Endodermal cell (in vitro differentiated cells): ENCODE measurements around the gene LRRC45. TPM values are rescaled to one million over a fixed set of nuclear protein-coding genes. Genes with fewer than 3 reads are reported as not detected.

ENCODE experiments used
- DNase-seq: peaks from one replicate; pipeline ENCODE4 v3.0.0-alpha.2; 2017
- H3K27ac ChIP-seq: 2 replicates; pipeline ENCODE4 v1.5.1; 2013; ENCODE audit warnings: mild to moderate bottlenecking, low read depth, low read length, moderate library complexity
- H3K27me3 ChIP-seq: 2 replicates; pipeline ENCODE4 v1.6.1; 2013; ENCODE audit warnings: mild to moderate bottlenecking, low read length, moderate library complexity; ENCODE audit not compliant: insufficient read depth, control insufficient read depth, poor library complexity, severe bottlenecking
- H3K36me3 ChIP-seq: 2 replicates; pipeline ENCODE4 v1.7.0; 2013; ENCODE audit warnings: mild to moderate bottlenecking, low read length, moderate library complexity; ENCODE audit not compliant: control insufficient read depth, insufficient read depth
- H3K4me1 ChIP-seq: one replicate; pipeline ENCODE4 v1.7.0; 2013; ENCODE audit warnings: low read length; ENCODE audit not compliant: control insufficient read depth, insufficient read depth
- H3K4me3 ChIP-seq: 2 replicates; pipeline ENCODE4 v1.5.1; 2013; ENCODE audit warnings: mild to moderate bottlenecking, low read length, moderate library complexity
- H3K9ac ChIP-seq: 2 replicates; pipeline ENCODE4 v1.6.1; 2013; ENCODE audit warnings: mild to moderate bottlenecking, low read length, moderate library complexity; ENCODE audit not compliant: poor library complexity, severe bottlenecking; ENCODE audit errors: extremely low read depth
- H3K9me3 ChIP-seq: 2 replicates; pipeline ENCODE4 v1.6.1; 2013; ENCODE audit warnings: mild to moderate bottlenecking, low read length, moderate library complexity; ENCODE audit not compliant: control insufficient read depth
- H3K27ac Mint-ChIP-seq: 2 replicates; pipeline ENCODE4 v1.8.0; 2020; ENCODE audit warnings: mixed read lengths
- H3K27me3 Mint-ChIP-seq: 2 replicates; pipeline ENCODE4 v1.8.0; 2021; ENCODE audit warnings: mild to moderate bottlenecking, mixed read lengths; ENCODE audit not compliant: insufficient read depth
- H3K36me3 Mint-ChIP-seq: 2 replicates; pipeline ENCODE4 v1.8.0; 2020; ENCODE audit warnings: low read depth, mixed read lengths
- H3K4me1 Mint-ChIP-seq: 2 replicates; pipeline ENCODE4 v1.8.0; 2020; ENCODE audit warnings: mixed read lengths
- H3K4me3 Mint-ChIP-seq: 2 replicates; pipeline ENCODE4 v1.8.0; 2020; ENCODE audit warnings: mild to moderate bottlenecking, moderate library complexity, mixed read lengths
- H3K9me3 Mint-ChIP-seq: 2 replicates; pipeline ENCODE4 v1.8.0; 2020; ENCODE audit warnings: mild to moderate bottlenecking, mixed read lengths
- WGBS, 2 experiments: methylation state at CpG; one replicate each; pipeline versions ENCODE4 v1.1.5 to v1.1.7; 2013; ENCODE audit warnings: missing lambda C conversion rate in 2 of 2, mixed read lengths in 1 of 2; ENCODE audit not compliant: insufficient coverage in 1 of 2, insufficient read length in 1 of 2; 5-methylcytosine and 5-hydroxymethylcytosine counted together
- total RNA-seq, 2 donors: library from RNA; stranded (reverse); fragmentation: NEBNext Ultra II Directional in 1 of 2; extraction: Animal tissue kit (Norgen Biotek cat#: 25700) in 1 of 2; gene quantifications; 2 replicates in 1 of 2; 3 replicates in 1 of 2; pipeline ENCODE4 v1.2.1, GENCODE V29; 2021
- TF ChIP-seq, protein P1 (sequence below): fragments of 200-600 bp; sonication (generic); conservative IDR thresholded peaks from 2 replicates; pipeline ENCODE4 v1.5.0; 2021; ENCODE audit warnings: antibody characterized with exemption, mild to moderate bottlenecking

Gene LRRC45
- total RNA-seq, 2 donors from 2014 or later, result 35.1 to 38.9 TPM

DNA sequence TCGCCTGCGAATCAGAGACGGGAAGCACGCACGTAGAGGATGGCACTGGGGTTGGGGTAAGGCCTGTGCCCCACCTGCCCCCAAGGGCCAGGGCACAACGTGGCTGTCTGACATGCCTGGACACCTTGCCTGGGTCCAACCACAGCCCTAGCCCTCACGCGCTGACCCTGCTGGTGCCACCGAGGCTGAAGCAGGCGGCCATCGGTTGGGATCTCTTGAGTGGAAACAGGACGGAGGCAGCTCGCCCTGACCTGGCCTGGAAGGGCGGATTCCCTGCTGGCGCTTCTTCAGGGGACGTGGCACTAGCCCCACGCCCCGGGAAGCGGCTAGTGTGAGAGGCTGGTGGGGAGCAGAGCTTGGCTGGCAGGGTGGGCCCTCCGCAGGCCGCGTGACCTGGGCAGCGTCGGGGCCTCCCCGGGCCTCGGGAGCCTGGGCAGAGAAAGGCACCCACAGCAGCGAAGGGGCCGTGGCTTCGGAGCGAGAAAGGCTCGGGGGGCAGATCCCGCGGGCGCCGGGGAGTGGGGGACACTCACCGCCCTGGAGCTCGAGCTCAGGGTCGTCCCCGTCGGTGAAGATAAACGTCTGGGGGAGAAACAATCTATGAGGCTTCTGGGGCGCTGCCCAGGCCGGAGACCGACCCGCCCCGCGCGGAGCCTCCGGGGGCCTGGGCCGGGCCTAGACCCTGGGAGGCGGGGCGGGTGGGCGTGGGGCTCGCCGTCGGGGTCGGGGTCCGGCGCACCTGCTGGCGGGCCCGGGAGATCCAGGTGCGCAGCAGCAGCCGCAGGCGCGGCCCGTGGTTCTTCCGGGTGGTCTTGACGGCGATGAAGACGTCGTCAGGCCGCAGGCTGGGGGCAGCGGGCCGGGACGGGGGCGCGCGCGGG, 27.9 kb downstream of the LRRC45 start:
- Mint-ChIP-seq H3K4me3 (peak overlapping the region; percentile 78), H3K36me3 (peaks cover 16% of the 10 kb centered on the region), H3K27ac (no peak overlapping the region), H3K4me1 (peaks cover 4% of the 10 kb centered on the region), H3K27me3 (no peaks in the 10 kb centered on the region), H3K9me3 (no peaks in the 10 kb centered on the region)
- H3K4me3 ChIP-seq, result peak overlapping the region; percentile 82
- H3K27me3 ChIP-seq, result no peaks in the 10 kb centered on the region
- TF ChIP-seq, protein P1, sequence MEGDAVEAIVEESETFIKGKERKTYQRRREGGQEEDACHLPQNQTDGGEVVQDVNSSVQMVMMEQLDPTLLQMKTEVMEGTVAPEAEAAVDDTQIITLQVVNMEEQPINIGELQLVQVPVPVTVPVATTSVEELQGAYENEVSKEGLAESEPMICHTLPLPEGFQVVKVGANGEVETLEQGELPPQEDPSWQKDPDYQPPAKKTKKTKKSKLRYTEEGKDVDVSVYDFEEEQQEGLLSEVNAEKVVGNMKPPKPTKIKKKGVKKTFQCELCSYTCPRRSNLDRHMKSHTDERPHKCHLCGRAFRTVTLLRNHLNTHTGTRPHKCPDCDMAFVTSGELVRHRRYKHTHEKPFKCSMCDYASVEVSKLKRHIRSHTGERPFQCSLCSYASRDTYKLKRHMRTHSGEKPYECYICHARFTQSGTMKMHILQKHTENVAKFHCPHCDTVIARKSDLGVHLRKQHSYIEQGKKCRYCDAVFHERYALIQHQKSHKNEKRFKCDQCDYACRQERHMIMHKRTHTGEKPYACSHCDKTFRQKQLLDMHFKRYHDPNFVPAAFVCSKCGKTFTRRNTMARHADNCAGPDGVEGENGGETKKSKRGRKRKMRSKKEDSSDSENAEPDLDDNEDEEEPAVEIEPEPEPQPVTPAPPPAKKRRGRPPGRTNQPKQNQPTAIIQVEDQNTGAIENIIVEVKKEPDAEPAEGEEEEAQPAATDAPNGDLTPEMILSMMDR, result no peak
- H3K4me1 ChIP-seq, result no peaks in the 10 kb centered on the region
- DNase-seq, result peak; percentile 73
- peaks cover 51% of the 10 kb centered on the region for H3K36me3 ChIP-seq
- H3K9ac ChIP-seq, result peak overlapping the region; percentile 44
- no peaks in the 10 kb centered on the region for H3K9me3 ChIP-seq
- no peak overlapping the region for H3K27ac ChIP-seq
- WGBS, 2 experiments, result 21 to 38% methylated on average over 19 to 79 of the region's 79 CpGs

DNA sequence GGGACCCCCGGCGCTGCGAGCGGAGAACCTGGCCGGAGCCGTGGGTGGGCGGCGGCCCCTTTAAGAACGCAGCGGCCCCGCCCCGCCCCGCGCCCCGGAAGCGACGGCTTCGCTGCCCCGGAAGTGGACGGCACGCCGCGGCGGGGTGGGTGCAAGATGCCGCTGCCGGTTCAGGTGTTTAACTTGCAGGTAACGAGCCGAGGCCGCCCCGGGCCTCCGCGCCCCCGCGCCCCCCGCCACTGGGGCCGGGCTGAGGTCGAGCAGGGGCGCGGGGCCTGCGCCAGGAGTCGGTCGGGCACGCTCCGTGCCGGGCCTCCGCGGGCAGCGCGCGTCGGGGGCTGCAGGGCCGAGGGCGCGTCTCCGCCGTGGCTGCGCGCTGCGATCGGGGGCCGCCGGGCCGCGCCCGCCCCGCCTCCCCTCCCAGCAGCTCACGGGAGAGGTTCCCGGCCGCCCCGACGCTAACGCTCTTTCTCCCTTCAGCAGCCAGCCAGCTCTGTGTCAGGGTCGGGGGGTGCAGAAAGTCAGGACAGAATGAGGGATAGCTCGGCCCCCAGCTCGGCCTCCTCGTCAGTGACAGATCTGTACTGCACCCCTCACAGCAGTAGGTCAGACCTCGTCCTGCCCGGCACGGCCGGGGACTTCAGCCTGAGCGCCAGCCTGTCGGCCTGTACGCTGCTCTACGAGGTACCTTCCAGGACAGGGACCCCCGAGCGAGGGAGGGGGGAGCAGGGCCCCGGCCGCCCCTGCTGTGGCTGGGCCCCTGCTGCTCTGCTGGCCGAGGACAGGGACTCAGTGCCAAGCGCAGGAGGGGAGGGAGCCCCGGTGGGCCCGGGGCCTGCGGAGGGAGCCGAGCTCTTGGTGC, 28.9 kb downstream of the LRRC45 start, which contains the start of the genes GPS1 and RFNG:
Gene GPS1 (plus strand): TSS at position 123 of the 862 bp plus-strand sequence. CDS start 34 bp downstream, at position 157.
Gene RFNG (minus strand): TSS at position 36 of the 862 bp plus-strand sequence. CDS start 45 bp downstream, outside the sequence.
- H3K4me1 Mint-ChIP-seq, result peaks cover 4% of the 10 kb centered on the region
- peaks cover 14% of the 10 kb centered on the region for H3K36me3 Mint-ChIP-seq
- TF ChIP-seq, protein P1, result no peak
- peak; percentile 93 for DNase-seq
- WGBS, 2 experiments, result 0 to 1% methylated on average over 27 to 94 of the region's 94 CpGs
- Histone ChIP-seq H3K27me3 (no peaks in the 10 kb centered on the region), H3K4me3 (peak within 1 kb of the TSS; percentile 89), H3K9me3 (no peaks in the 10 kb centered on the region), H3K9ac (peak within 1 kb of the TSS; percentile 71), H3K27ac (no peak within 1 kb of the TSS), H3K4me1 (no peaks in the 10 kb centered on the region), H3K36me3 (peaks cover 52% of the 10 kb centered on the region)
- no peaks in the 10 kb centered on the region for H3K27me3 Mint-ChIP-seq
- peak within 1 kb of the TSS; percentile 78 for H3K4me3 Mint-ChIP-seq
- no peaks in the 10 kb centered on the region for H3K9me3 Mint-ChIP-seq
- peak within 1 kb of the TSS; percentile 61 for H3K27ac Mint-ChIP-seq

DNA sequence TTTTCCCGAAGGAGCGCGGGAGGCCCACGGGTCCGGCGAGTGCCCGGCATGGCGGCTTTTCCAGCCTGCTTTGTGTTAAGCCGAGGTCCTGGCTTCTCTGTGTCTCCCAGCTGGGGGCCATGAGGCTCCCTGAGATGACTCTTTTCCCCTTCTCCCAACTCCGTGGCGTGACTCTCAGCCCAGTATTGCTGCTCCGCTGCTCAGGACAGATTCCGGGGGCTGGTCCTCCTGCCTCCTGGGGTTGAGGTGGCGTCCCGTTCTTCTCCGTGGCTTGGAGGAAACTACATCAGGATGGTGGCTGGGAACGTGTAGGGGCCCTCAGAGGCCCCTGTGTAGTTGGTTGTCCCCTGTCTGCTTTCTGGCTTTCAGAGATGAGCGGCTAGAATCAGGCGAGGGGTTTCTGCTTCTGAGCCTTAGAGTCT, 29.5 kb downstream of the LRRC45 start:
- Mint-ChIP-seq H3K36me3 (peaks cover 9% of the 10 kb centered on the region), H3K27ac (no peak overlapping the region), H3K4me1 (peaks cover 4% of the 10 kb centered on the region), H3K9me3 (no peaks in the 10 kb centered on the region), H3K27me3 (no peaks in the 10 kb centered on the region), H3K4me3 (peak overlapping the region; percentile 78)
- no peak for DNase-seq
- no peaks in the 10 kb centered on the region for H3K4me1 ChIP-seq
- WGBS, 2 experiments, result 24 to 37% methylated on average over 14 to 19 of the region's 19 CpGs
- no peaks in the 10 kb centered on the region for H3K9me3 ChIP-seq
- no peaks in the 10 kb centered on the region for H3K27me3 ChIP-seq
- peak overlapping the region; percentile 71 for H3K9ac ChIP-seq
- peak overlapping the region; percentile 89 for H3K4me3 ChIP-seq
- H3K36me3 ChIP-seq, result peaks cover 46% of the 10 kb centered on the region
- no peak overlapping the region for H3K27ac ChIP-seq
- TF ChIP-seq, protein P1, result no peak
